Right lobe of liver (tissue), 4 donors: Measurements from ENCODE around the gene ARSB.

Experiments
- POLR2A ChIP-seq: fragments of 450-650 bp; IDR thresholded peaks from one replicate; pipeline ENCODE4 v1.6.1; 2017; ENCODE audit warnings: antibody characterized with exemption, mild to moderate bottlenecking
- TF ChIP-seq, protein P1 (sequence below), 4 donors: fragments of 200-600 bp in 3 of 4; fragments of 450-650 bp in 1 of 4; IDR thresholded peaks; one replicate each; pipeline versions ENCODE4 v1.5.1 to v1.8.0; 2016 to 2022; ENCODE audit warnings: antibody characterized with exemption in 4 of 4, mild to moderate bottlenecking in 2 of 4
- donor health status: DM: no; HTN: no; CAD: no.
- donor health status: DM: no; HTN: no; CAD: no.
- donor health status: DM: no; HTN: yes; CAD: no.

DNA sequence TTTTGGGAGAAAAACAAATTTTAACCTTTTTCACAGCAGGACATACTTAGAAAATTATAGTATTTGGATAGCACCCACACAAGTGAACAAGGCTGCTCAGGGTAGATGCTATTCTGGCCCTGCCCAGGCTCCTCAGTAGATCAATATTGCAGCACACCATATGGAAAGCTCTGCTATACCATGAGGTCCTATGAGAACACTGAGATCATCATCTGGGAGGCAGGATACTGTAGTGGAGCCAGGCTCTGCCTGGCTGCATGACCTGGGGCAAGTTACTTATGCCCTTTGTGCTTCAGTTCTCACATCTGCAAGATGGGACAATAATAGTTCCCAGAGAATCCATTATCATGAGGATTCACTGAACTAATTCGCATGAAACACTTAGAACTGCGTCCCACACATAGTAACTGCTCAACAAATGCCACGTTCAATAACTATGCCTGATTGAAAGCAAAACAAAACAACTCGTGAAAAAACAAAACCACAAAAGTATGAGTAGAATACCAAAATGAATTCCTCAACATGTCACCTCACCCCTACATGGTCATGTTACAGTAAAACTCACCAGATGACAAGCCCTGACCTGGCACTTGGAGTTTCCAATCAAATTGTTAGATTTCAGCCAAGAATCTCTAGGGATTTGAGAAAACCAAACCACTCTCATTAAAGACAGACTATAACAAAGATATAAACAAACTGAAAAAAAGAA lies 31.9 kb downstream of the ARSB start:
- TF ChIP-seq POLR2A, result no peak
- TF ChIP-seq, protein P1, sequence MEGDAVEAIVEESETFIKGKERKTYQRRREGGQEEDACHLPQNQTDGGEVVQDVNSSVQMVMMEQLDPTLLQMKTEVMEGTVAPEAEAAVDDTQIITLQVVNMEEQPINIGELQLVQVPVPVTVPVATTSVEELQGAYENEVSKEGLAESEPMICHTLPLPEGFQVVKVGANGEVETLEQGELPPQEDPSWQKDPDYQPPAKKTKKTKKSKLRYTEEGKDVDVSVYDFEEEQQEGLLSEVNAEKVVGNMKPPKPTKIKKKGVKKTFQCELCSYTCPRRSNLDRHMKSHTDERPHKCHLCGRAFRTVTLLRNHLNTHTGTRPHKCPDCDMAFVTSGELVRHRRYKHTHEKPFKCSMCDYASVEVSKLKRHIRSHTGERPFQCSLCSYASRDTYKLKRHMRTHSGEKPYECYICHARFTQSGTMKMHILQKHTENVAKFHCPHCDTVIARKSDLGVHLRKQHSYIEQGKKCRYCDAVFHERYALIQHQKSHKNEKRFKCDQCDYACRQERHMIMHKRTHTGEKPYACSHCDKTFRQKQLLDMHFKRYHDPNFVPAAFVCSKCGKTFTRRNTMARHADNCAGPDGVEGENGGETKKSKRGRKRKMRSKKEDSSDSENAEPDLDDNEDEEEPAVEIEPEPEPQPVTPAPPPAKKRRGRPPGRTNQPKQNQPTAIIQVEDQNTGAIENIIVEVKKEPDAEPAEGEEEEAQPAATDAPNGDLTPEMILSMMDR (IDR thresholded peaks at IDR 0.05), result no peak
